SK-N-SH (cell line): ENCODE data around the gene DLK2.

ENCODE experiments used
- CHD2 ChIP-seq: fragments of 150-350 bp; IDR thresholded peaks from 2 replicates; pipeline ENCODE4 v1.6.1; 2018; ENCODE audit warnings: low read length; ENCODE audit not compliant: partially characterized antibody
- CTCF ChIP-seq: fragments of 200-600 bp; sonication (generic); IDR thresholded peaks from 2 replicates; pipeline ENCODE4 v1.6.1; 2017; ENCODE audit warnings: antibody characterized with exemption, mild to moderate bottlenecking, moderate library complexity
- EP300 ChIP-seq, 2 experiments: IDR thresholded peaks; 2 replicates each; pipeline versions ENCODE4 v1.4.0 to v1.6.1; 2012; ENCODE audit warnings: borderline replicate concordance in 1 of 2, low read depth in 1 of 2, low read length in 1 of 2
- FOXM1 ChIP-seq: IDR thresholded peaks from 2 replicates; pipeline ENCODE4 v1.4.0; 2012; ENCODE audit warnings: low read depth, mild to moderate bottlenecking
- GABPA ChIP-seq: IDR thresholded peaks from 2 replicates; pipeline ENCODE4 v1.4.0; 2012; ENCODE audit warnings: low read depth, mild to moderate bottlenecking
- POLR2AphosphoS5 ChIP-seq: IDR thresholded peaks from 2 replicates; pipeline ENCODE4 v1.6.1; 2012; ENCODE audit warnings: low read depth, low read length
- REST ChIP-seq: IDR thresholded peaks from 2 replicates; pipeline ENCODE4 v1.6.1; 2012; ENCODE audit warnings: mild to moderate bottlenecking, low read depth, low read length, moderate library complexity
- RFX5 ChIP-seq: IDR thresholded peaks from 2 replicates; pipeline ENCODE4 v1.6.1; 2012; ENCODE audit warnings: mild to moderate bottlenecking, improper control_type of control experiment, low read length
- RXRA ChIP-seq: IDR thresholded peaks from 2 replicates; pipeline ENCODE4 v1.4.0; 2012; ENCODE audit warnings: low read depth, mild to moderate bottlenecking, borderline replicate concordance
- USF1 ChIP-seq: IDR thresholded peaks from 2 replicates; pipeline ENCODE4 v1.4.0; 2012; ENCODE audit warnings: low read depth, borderline replicate concordance
- USF2 ChIP-seq: fragments of 150-350 bp; IDR thresholded peaks from 2 replicates; pipeline ENCODE4 v1.6.1; 2017; ENCODE audit warnings: antibody characterized with exemption, low read length, low read depth, borderline replicate concordance

- no peak for TF ChIP-seq CTCF
- TF ChIP-seq POLR2AphosphoS5 = no peak
- TF ChIP-seq GABPA = no peak
- no peak for TF ChIP-seq EP300 (IDR thresholded peaks at IDR 0.05; ENCODE audit: borderline replicate concordance in 1 of 2, low read depth in 1 of 2, low read length in 1 of 2)
- TF ChIP-seq USF1 = no peak
- TF ChIP-seq FOXM1 = no peak
- TF ChIP-seq RFX5 = no peak
- TF ChIP-seq USF2 = no peak
- no peak for TF ChIP-seq REST
- no peak for TF ChIP-seq CHD2
- no peak for TF ChIP-seq RXRA
Observed at GRCh38 chr6:43413002-43413401, 42.3 kb downstream of the DLK2 start.
